Measurements from ENCODE around the gene INTS6.

The INTS6 gene

GRCh38 chr13:51346397-51346796, 106.4 kb downstream of the INTS6 start:
- DNase-seq (ENCODE audit: low read depth, low spot score), result no peak

DNA sequence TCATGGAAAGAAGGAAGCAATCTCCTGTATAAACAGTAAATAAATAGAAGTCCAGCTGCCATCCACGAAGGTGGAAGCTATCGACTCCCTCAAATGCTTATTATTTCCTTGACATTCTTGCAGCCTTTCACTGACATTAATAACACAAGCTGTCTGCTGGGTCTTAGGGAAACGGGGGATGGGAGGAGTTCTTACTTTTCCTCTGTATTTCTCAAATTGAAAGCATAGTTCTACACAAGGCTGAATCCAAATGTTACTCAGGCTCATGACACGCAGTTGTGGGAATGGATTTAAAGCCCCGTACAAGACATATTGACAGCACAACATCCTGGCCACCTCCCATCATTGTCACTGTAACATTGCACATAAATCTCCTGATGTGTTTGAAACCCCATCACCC, 109.4 kb downstream of the INTS6 start:
- no peak for DNase-seq (ENCODE audit: low read depth, low spot score)

DNA sequence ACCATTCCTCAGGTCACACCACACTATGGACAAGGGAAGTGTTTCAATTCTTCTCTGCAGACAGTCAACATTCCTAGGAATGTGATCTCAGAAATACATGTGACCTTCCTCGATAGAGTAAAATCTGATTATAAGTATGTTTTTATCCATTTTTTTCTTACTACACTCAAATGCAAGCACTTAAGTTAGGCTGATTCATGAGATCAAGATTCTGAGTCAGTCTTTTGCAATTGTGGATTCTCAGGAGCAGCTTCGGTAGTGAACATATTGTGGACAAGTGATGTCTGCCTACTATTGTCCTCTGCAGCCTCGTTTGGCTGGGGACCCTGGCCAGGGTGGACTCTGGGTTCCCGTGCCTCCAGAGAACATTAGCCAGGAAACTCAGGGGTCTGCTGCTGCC, 110.1 kb downstream of the INTS6 start:
- DNase-seq (ENCODE audit: low read depth, low spot score), result no peak

DNA sequence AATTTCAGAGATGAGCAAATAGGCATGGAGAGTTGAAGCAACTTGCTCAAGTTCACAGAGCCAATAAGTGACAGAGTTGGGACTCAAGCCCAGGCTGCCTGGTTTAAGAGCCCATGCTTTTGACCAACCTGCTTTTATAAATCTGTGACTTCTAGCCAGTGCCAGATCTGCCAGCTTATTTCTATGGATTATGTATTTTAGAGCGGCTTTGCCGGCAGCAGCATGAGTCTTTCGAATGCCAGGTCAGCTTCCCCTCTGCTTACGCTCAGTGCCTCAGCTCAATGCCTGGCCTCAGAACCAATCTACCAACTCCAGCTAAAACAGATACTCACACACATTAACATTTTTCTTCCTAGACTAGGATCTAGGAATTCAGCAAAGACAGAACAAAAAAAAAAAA, 111.0 kb downstream of the INTS6 start:
- DNase-seq (ENCODE audit: low read depth, low spot score), result no peak

GRCh38 chr13:51341232-51341631, 111.6 kb downstream of the INTS6 start:
- DNase-seq (ENCODE audit: low read depth, low spot score), result no peak

DNA sequence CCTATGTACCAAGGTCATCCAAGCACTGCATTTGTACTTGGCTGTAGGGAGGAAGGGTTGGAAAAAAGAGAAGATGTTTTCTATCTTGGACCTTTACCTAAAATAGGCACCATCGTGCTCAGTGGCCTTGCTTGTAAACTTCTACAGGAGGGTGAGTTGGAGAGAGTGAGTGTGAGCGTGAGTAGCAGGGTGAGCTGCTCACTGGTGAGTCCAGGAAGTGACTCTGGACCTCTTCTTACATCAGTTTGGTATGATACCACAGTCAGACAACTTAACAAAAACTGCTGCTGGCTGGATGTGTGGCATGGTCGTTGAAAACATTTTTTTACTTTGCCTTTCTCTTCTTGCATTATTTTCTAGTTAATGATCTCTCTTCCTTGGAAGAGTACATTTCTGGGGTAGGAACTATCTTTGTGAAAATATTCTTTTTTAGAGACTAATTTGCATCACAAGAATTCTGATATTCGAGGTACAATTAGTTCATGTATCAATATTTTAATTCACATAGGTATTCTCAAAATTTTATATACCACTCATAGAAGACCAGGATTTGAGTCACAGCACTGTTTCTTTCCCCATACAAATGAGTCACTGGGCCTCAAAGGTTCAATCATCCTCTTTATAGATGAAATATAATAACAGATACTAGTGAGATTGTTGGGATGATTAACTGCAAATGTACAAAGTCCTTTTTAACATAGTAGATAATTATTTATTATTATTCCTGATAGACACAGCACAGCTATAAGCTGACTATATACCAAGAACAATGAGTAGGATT, 112.7 kb downstream of the INTS6 start:
- no peak for DNase-seq (ENCODE audit: low read depth, low spot score)

DNA sequence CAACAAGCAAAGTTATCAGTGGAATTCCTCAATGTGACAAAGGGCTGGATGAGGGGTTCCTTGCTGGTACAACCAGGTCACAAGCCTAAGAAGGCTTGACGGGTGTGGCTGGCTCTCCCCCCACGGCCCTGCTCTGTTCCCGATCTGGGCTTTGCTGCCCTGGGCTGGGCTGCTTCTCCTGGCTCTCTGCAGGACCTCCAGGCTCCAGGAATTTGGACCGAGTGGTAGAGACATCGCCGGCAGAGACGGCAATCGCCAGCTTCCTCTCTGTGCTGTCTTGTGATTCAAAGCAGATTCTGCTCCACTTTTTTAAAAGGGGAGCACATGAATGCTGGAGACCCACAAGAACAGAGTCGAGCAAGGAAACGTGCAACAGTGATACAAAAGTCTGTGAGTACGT, 113.5 kb downstream of the INTS6 start, which contains the start of gene SERPINE3:
Gene SERPINE3, plus strand, starts transcription at position 338 of the 400 bp plus-strand sequence. CDS start 1,401 bp downstream, outside the sequence.
- no peak for DNase-seq (ENCODE audit: low read depth, low spot score)

DNA sequence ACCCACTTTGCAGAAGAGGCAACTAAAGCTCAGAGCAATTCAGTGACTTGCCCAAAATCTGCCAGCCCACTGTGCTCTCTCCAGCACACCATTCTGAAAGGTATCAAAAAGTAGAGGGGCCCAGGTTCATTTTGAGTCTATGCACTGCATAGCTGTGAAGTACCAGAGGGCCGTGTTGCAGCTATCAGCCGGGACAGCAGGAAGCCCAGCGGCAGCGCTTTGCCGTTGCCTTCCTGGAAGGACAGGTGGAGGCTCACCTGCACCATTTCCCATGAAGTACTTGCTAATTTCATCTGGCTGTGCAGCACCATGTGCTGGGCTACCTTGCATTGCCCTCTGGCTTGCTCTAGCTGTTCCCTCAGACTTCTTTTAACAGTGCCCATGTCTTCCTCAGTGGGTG, 116.1 kb downstream of the INTS6 start:
- DNase-seq (ENCODE audit: low read depth, low spot score), result no peak

DNA sequence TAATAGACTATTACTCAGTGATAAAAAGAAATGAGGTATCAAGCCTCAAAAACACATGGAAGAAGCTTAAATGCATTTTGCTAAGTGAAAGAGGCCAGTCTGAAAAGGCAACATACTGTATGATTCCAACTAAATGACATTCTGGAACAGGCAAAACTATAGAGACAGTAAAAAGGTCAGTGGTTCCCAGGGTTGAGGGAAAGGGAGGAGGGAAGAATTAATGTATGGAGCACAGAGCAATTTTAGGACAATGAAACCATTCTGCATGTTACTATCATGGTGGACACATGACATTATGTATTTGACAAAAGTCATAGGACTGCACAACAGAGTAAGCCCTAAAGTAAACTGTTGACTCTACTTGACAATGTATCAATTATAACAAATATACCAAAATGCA, 119.0 kb downstream of the INTS6 start:
- DNase-seq (ENCODE audit: low read depth, low spot score), result no peak

DNA sequence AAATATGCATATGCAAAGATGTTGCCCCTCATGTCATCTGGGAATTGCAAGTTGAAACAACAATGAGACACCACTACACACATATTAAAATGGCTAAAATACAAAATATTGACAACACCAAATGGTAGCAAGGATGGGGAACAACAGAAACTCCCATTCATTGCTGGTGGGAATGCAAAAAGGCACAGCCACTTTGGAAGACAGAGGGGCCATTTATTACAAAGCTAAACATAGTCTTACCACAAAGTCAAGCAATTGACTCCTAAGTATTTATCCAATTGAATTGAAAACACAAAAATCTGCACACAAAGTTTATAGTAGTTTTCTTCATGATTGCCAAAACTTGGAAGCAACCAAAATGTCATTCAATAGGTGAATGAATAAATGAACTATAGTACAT, 119.4 kb downstream of the INTS6 start:
- no peak for DNase-seq (ENCODE audit: low read depth, low spot score)

DNA sequence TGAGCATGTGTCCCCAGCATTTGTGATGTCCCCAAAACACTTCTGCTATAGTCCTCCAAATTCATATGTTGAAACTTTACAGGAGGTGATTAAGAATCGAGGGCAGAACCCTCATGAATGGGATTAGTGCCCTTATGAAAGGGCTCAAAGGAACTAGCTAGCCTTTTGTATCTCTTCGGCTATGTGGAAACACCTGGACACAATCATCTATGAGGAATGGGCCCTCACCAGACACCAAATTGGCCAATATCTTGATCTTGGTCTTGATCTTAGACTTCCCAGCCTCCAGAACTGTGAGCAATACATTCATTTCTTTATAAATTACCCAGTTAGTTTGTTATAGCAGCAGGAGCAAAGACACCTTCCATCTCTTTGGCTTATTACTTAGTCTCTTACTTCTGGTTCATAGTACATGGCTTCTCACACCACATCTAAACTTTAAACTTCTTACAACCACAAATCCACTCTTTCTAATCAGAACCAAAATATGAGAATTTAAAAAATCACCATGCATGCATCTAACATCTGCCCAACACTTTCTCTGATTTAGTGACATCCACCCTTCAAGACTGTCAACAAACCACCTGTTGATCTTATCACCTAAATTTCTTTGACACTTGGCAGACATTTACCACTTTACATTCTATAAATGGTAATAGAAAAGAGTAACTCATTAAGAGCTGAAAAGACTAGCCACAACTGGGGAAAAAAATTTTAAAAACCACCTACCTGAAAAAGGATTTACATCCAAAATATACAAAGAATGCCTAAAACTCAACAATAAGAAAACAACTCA, 120.1 kb downstream of the INTS6 start:
- no peak for DNase-seq (ENCODE audit: low read depth, low spot score)

DNA sequence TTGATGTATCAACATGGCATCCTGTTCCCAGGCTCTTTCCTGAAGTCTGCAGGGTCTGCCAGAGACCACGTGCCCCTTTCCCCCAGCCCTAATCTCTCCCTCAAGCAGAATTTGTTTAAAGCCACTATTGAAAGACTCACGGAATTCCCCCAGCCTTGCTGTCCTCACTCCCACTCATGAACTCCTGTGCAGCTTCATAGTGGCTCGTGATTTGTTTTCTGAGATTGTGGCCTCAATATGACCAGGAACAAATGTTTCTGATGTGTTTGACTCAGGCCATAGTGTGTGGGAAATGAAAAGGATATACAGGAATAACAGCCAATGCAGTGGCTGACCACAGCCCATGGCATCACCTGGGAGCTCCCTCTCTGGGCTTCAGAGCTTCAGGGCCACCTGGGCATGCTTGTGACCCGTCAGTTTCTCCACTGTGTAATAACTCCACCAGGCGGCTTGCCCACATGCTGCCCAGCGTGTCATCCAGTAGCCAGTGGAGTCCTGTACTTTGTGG, 121.4 kb downstream of the INTS6 start:
- no peak for DNase-seq (ENCODE audit: low read depth, low spot score)

GRCh38 chr13:51330791-51331190, 122.0 kb downstream of the INTS6 start:
- DNase-seq (ENCODE audit: low read depth, low spot score), result no peak

- no peak for DNase-seq (ENCODE audit: low read depth, low spot score)
Observed at GRCh38 chr13:51329606-51330005, 123.2 kb downstream of the INTS6 start.

DNA sequence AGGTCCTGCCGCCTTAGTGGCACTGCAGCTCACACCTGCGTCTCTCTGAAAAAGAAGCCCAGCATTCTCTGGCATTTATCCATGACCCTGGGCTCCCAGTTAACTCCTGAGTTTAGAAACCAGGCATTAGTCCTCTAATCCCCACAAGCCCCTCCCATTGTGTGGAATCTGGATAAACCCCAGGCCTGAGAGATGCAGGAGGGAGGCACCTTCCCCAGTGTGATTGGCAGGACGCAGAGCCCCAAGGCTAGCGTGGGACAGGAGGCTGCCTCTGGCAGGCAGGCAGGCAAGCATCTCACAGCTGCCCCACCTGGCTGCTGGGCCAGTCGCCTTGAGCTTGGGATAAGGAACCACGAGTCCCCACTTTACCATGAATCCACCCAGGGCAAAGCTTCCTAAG, 124.3 kb downstream of the INTS6 start:
- DNase-seq (ENCODE audit: low read depth, low spot score), result no peak

DNA sequence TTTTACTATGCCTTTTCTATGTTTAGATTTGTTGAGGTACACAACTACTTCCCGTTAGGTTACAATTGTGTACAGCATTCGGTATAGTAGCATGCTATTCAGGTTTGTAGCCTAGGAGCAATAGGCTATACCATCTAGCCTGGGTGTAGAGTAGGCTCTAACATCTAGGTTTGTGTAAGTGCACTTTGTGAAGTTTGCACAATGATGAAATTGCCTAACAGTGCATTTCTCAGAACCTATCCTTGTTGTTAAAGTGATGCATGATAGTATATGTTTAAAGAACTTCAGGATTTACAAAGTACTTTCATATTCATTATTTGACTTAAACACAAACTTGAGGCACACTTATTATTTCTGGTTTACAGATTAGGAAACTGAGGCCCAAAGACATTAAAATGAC, 124.9 kb downstream of the INTS6 start:
- no peak for DNase-seq (ENCODE audit: low read depth, low spot score)

DNA sequence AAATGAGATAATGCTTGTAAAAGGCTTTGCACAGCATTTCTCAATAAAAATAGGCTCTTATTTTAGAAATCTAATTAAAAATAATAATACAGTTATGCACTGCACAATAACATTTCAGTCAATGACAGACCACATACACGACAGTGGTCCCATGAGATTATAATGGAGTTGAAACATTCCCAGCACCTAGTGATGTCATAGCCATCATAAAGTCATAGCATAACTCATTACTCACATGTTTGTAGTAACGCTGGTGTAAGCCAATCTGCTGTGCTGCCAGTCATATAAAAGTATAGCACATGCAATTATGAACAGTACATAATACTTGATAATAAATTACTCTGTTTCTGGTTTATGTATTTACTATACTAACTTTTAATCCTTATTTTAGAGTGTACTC, 126.1 kb downstream of the INTS6 start:
- no peak for DNase-seq (ENCODE audit: low read depth, low spot score)

DNA sequence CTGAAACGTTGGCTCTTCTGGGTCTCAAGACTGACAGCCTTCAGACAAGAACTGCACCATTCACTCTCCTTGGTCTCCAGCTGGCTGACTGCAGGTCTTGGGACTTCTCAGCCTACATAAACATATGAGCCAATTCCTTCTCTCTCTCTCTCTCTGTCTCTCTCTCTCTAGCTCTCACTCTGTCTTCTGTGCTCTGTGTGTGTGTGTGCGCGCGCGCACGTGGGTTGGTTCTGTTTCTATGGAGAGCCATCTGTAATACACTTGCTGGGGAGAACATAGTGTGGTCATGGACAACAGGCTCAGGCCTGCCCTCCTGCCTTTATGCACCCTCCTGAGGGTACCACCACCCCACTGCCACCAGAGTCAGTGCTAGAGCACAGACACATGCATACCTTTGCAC, 127.0 kb downstream of the INTS6 start:
- no peak for DNase-seq (ENCODE audit: low read depth, low spot score)

DNA sequence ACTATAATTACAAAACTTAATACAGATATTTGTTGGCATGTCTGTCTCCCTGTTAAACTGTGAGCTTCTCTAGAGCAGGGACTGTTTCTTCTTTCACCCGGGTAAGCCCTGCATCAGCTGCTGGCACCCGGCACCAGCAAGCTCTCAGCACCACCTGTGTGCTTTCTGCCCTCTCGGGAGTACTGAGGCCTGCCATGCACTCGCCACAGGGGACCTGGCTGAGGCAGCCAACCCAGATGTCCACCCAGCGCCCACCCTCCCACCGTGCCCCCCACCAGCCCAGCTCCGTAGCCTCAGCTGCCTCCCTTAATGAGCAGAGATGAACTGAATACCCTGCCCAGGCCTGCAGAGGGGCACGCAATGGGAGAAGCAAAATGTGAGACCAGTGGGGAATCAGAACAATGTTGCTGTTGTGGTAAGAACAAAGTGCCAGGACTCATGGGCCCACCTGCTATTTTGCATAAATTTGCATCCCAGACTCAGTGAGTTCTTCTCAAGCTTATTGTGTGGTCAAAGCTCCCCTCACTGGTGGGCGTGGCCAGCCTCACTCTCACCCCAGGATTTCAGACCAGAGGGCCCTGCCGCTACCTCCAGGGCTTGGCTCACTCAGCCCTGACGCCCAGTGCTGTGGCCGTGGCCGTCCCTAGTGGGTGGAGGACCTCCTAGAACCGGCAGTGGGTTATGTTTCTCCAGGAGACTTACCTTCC, 128.0 kb downstream of the INTS6 start:
- no peak for DNase-seq (ENCODE audit: low read depth, low spot score)

GRCh38 chr13:51323824-51324511, 128.9 kb downstream of the INTS6 start:
- DNase-seq (ENCODE audit: low read depth, low spot score), result no peak

DNA sequence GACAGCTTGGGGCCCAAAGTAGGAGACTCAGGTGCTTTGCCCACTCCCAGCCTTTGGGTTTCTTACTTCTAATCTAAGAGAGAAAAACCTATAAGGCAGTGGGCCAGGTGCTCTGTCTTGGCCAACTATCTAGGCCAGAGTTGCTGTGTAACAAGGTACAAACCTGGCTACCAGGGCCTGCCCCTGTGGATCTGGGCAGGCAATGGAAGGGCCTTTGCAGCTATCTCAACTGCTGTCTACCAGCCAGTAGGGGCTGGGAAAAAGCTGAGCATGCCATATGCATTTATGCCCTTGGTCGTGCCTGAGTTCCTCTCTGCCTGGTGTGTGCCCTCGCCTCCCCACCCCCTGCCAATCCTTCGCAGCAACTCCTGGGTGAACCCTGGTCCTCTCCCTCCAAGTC, 130.0 kb downstream of the INTS6 start:
- DNase-seq (ENCODE audit: low read depth, low spot score), result no peak

DNA sequence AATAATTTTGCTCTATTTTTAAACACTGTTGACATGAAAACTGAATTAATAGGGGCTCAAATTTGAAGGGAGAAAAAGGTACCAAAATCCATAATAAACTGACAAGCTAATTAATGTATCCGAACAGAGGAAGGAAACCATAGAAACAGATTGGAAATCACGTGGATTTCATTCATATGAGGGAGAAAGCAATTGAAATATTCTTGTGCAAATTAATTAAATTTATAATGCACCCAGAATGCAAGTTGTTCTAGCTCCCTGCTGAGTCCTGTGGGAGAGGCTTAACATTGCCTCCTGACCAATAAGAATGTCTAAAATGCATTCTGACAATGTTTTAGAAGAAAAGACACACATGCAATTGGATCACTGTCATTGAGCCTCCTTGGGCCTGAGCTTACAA, 131.0 kb downstream of the INTS6 start:
- DNase-seq (ENCODE audit: low read depth, low spot score), result no peak
